NT2/D1 (cell line): ENCODE measurements around the gene KIF7.

Source experiments
- SUZ12 ChIP-seq: IDR thresholded peaks from 2 replicates; pipeline ENCODE4 v1.6.1; 2011; ENCODE audit not compliant: insufficient read length, insufficient read depth; ENCODE audit errors: extremely low read depth
- YY1 ChIP-seq: IDR thresholded peaks from 2 replicates; pipeline ENCODE4 v1.6.1; 2011; ENCODE audit not compliant: insufficient read length, insufficient read depth
- ZNF274 ChIP-seq: IDR thresholded peaks from 2 replicates; pipeline ENCODE4 v1.6.1; 2011; ENCODE audit warnings: mild to moderate bottlenecking, low read depth, low read length

DNA sequence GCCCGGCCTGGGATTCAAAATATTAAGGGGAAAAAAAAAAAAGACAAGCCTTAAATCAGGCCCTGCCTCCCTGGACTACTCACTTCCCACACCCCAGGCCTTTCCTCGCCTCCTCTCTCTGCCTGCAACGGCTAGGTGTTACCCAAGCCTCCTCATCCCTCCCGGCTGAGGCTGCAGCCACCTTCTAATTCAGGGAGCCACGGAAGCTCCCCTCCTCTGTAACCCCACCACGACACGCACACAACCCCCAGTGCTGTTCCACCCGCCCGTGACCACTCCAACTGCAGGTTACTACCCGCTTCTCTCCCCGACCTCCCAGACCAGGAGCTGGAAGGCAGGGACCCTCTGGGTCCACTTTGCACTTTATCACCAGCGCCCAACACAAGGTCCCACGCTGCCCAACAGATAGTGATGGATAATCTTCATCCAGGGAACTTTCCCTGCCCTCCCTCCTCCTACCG lies 936 bp downstream of the KIF7 start:
- TF ChIP-seq ZNF274 (no peak), SUZ12 (no peak), YY1 (no peak)
